RWPE2 (cell line): Measurements from ENCODE around the gene MGAT5B.
"Not testable (repeated sequence)": the region's sequence is repeated elsewhere in the genome, so short reads cannot be mapped to it uniquely, and the experiment has no call there.

Source experiments
- ATAC-seq: fragments of 200-7000 bp; cut with Tn5 transposase; 3 replicates; pipeline ENCODE4 v1.9.1; 2021; ENCODE audit warnings: low read depth
- DNase-seq: peaks from one replicate; pipeline ENCODE4 v3.0.0-alpha.2; 2020; ENCODE audit warnings: low spot score
- H3K27ac ChIP-seq: fragments of 450-650 bp; 2 replicates; pipeline ENCODE4 v1.5.1; 2017; ENCODE audit warnings: mild to moderate bottlenecking; ENCODE audit not compliant: poor library complexity, severe bottlenecking
- H3K27me3 ChIP-seq: fragments of 250-450 bp; sonication (Bioruptor Pico); 2 replicates; pipeline ENCODE4 v1.5.1; 2021; ENCODE audit warnings: mild to moderate bottlenecking, moderate library complexity; ENCODE audit not compliant: insufficient read depth, poor library complexity, severe bottlenecking
- H3K36me3 ChIP-seq: fragments of 250-450 bp; sonication (Bioruptor Pico); 2 replicates; pipeline ENCODE4 v1.5.1; 2020; ENCODE audit warnings: low read depth, mild to moderate bottlenecking, moderate library complexity
- H3K4me1 ChIP-seq: fragments of 250-450 bp; sonication (Bioruptor Pico); 2 replicates; pipeline ENCODE4 v1.5.1; 2021; ENCODE audit warnings: mild to moderate bottlenecking, moderate library complexity; ENCODE audit not compliant: insufficient read depth, poor library complexity, severe bottlenecking
- H3K4me3 ChIP-seq: fragments of 250-450 bp; sonication (Bioruptor Pico); 2 replicates; pipeline ENCODE4 v1.5.1; 2021; ENCODE audit warnings: mild to moderate bottlenecking, moderate library complexity; ENCODE audit not compliant: severe bottlenecking
- H3K9me3 ChIP-seq: fragments of 250-450 bp; sonication (Bioruptor Pico); 2 replicates; pipeline ENCODE4 v1.5.1; 2021; ENCODE audit warnings: mild to moderate bottlenecking, moderate library complexity; ENCODE audit not compliant: severe bottlenecking
- CTCF ChIP-seq: fragments of 450-650 bp; IDR thresholded peaks from one replicate; pipeline ENCODE4 v1.5.1; 2017; ENCODE audit warnings: mild to moderate bottlenecking, moderate library complexity; ENCODE audit not compliant: poor library complexity, severe bottlenecking

Gene MGAT5B

GRCh38 chr17:76848670-76849069 lies 19.5 kb upstream of the MGAT5B start:
- Histone ChIP-seq H3K9me3 (no peaks in the 10 kb centered on the region), H3K27ac (no peak overlapping the region), H3K36me3 (no peaks in the 10 kb centered on the region), H3K27me3 (peaks cover 6% of the 10 kb centered on the region), H3K4me3 (no peak overlapping the region), H3K4me1 (no peaks in the 10 kb centered on the region)
- no peak for TF ChIP-seq CTCF
- ATAC-seq, result no peak
- DNase-seq, result no peak

GRCh38 chr17:76849160-76849559 lies 19.0 kb upstream of the MGAT5B start:
- not testable (repeated sequence) for H3K27me3 ChIP-seq, H3K36me3 ChIP-seq, DNase-seq, H3K27ac ChIP-seq, H3K4me3 ChIP-seq, H3K4me1 ChIP-seq, H3K9me3 ChIP-seq, ATAC-seq

GRCh38 chr17:76852843-76853242 lies 15.4 kb upstream of the MGAT5B start:
- no peak overlapping the region for H3K27ac ChIP-seq
- no peaks in the 10 kb centered on the region for H3K4me1 ChIP-seq
- ATAC-seq (no peak), DNase-seq (no peak)
- peaks cover 3% of the 10 kb centered on the region for H3K27me3 ChIP-seq
- H3K36me3 ChIP-seq, result no peaks in the 10 kb centered on the region
- no peak overlapping the region for H3K4me3 ChIP-seq
- H3K9me3 ChIP-seq, result no peaks in the 10 kb centered on the region
- no peak for TF ChIP-seq CTCF

GRCh38 chr17:76855105-76855504 lies 13.1 kb upstream of the MGAT5B start:
- DNase-seq (no peak), ATAC-seq (no peak)
- Histone ChIP-seq H3K27me3 (peaks cover 1% of the 10 kb centered on the region), H3K4me3 (no peak overlapping the region), H3K36me3 (no peaks in the 10 kb centered on the region), H3K27ac (no peak overlapping the region), H3K9me3 (no peaks in the 10 kb centered on the region), H3K4me1 (no peaks in the 10 kb centered on the region)
- TF ChIP-seq CTCF, result no peak

GRCh38 chr17:76862079-76862478 lies 6.1 kb upstream of the MGAT5B start:
- ATAC-seq, result no peak
- Histone ChIP-seq H3K27me3 (no peaks in the 10 kb centered on the region), H3K4me3 (no peak overlapping the region), H3K27ac (no peak overlapping the region), H3K36me3 (no peaks in the 10 kb centered on the region), H3K4me1 (peaks cover 3% of the 10 kb centered on the region), H3K9me3 (no peaks in the 10 kb centered on the region)
- TF ChIP-seq CTCF, result no peak
- no peak for DNase-seq
